Small intestine (tissue), 7 donors: Measurements from ENCODE around the gene PPP6R2. TPM values are rescaled to one million over a fixed set of nuclear protein-coding genes. Genes with fewer than 3 reads are reported as not detected.

Experiments used
- DNase-seq, 2 donors: peaks; one replicate each; pipeline versions ENCODE4 v3.0.0 to v3.0.0-alpha.2; 2013
- FAIRE-seq: peaks from 2 replicates; lab custom pipeline; 2012; peaks lifted over from hg19 to GRCh38; lab: Jason Lieb, UNC
- H3K27ac ChIP-seq, 3 donors: one replicate each; pipeline ENCODE4 v1.5.1; 2013; ENCODE audit warnings: low read length in 2 of 3, mild to moderate bottlenecking in 2 of 3, control low read depth in 1 of 3, inconsistent platforms in 1 of 3, low read depth in 1 of 3, moderate library complexity in 1 of 3
- H3K27me3 ChIP-seq, 3 donors: one replicate each; pipeline ENCODE4 v1.6.1; 2013; ENCODE audit warnings: low read length in 3 of 3, inconsistent platforms in 1 of 3; ENCODE audit not compliant: control insufficient read depth in 3 of 3, insufficient read depth in 3 of 3
- H3K36me3 ChIP-seq, 3 donors: one replicate each; pipeline ENCODE4 v1.6.1; 2013; ENCODE audit warnings: low read length in 3 of 3, inconsistent platforms in 1 of 3, low read depth in 1 of 3, mild to moderate bottlenecking in 1 of 3, moderate library complexity in 1 of 3; ENCODE audit not compliant: control insufficient read depth in 3 of 3, insufficient read depth in 2 of 3
- H3K4me1 ChIP-seq, 3 donors: one replicate each; pipeline ENCODE4 v1.6.1; 2013; ENCODE audit warnings: low read length in 2 of 3, inconsistent platforms in 1 of 3, low read depth in 1 of 3, mild to moderate bottlenecking in 1 of 3, moderate library complexity in 1 of 3; ENCODE audit not compliant: control insufficient read depth in 3 of 3, insufficient read depth in 2 of 3
- H3K4me3 ChIP-seq, 3 donors: one replicate each; pipeline ENCODE4 v1.5.1; 2013; ENCODE audit warnings: low read length in 3 of 3, control low read depth in 1 of 3, inconsistent platforms in 1 of 3, low read depth in 1 of 3, mild to moderate bottlenecking in 1 of 3, moderate library complexity in 1 of 3
- H3K9me3 ChIP-seq, 2 donors: one replicate each; pipeline ENCODE4 v1.6.1; 2013; ENCODE audit warnings: low read depth in 1 of 2, low read length in 1 of 2; ENCODE audit not compliant: control insufficient read depth in 2 of 2, insufficient read depth in 1 of 2
- WGBS, 3 donors: extraction: QIAGEN DNeasy Blood & Tissue Kit; methylation state at CpG; one replicate each; pipeline ENCODE4 v1.1.7; 2013; 5-methylcytosine and 5-hydroxymethylcytosine counted together
- polyA plus RNA-seq, 4 donors: library from polyadenylated mRNA; stranded (reverse) in 3 of 4; unstranded in 1 of 4; fragments of 200-250 nt in 3 of 4; fragments of 120-200 nt in 1 of 4; gene quantifications; one replicate each; pipeline versions ENCODE4 v1.2.1 to v1.2.3, GENCODE V29; 2013
- donor health status: healthy with polysubstance abuse.
- donor health status: control.
- donor health status: control.
- donor health status: Bipolar disorder and iron deficiency.
- donor health status: healthy.

Gene PPP6R2
- polyA plus RNA-seq, 4 donors = 28.6 to 41.2 (median 38.8) TPM

- no peak for FAIRE-seq
- DNase-seq = peak; percentile 40 to 62
- Histone ChIP-seq H3K4me1 (peaks cover 10 to 49% (median 26%) of the 10 kb centered on the region in 3 donors), H3K27ac (peak overlapping the region in 2 of 3 donors; percentile 31 to 66), H3K36me3 (peaks cover 0 to 39% (median 0%) of the 10 kb centered on the region in 3 donors), H3K4me3 (peak overlapping the region; percentile 55 to 87 (median 75)), H3K27me3 (peaks cover 0 to 11% (median 0%) of the 10 kb centered on the region in 3 donors), H3K9me3 (no peaks in the 10 kb centered on the region)
- WGBS, 3 donors = 3 to 5% (median 4%) methylated on average over 32 to 62 of the region's 62 CpGs
Observed at GRCh38 chr22:50473855-50474671, 130.9 kb downstream of the PPP6R2 start.

DNA sequence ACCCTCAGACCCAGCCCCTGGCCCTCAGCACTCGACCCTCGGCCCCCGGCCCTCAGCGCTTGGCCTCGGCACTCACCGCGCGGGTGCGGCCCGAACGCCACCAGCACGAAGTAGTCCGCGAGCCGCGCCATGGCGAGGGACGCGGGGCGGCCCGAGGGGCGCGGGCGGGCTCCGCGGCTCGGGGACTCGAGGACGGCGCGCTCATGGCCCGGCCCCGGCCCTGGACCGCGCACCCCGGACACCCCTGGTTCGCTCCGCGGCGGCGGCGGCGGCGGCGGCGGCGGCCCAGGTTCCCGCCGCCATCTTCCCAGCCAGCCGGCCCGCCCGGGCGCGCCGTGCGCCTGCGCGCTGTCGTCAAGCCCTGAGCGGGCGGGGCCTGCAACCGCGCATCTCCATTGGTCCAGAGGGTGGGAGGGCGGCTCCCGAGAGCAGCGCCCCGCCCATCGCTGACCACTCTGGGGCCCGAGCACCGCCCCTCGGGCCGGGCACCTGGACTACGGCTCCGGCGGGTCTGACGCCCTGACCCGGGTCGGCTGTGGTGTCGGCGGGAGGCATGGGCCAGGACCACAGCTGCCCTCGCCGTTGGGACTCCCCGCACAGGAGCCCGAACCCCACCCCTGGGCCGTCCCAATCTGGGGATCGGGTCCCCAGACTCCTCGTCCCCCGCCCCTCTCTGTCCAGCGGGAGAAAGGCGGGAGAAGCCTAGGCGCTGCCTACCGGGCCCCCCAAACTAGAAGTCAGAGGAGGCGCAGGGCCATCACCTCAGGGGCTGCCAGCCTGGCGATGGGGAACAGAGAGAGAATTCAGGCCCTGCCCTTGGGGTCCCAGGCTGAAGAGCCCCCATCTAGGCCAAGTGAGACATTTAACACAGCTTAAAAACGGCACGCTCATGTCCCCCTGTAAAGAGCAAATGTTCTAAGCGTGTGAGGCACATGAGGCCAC is 131.9 kb downstream of the PPP6R2 start, which contains the start of gene SBF1:
Gene SBF1, minus strand, starts transcription at position 326 of the 942 bp plus-strand sequence. Its CDS starts 195 bp downstream, at position 131.
- H3K4me1 ChIP-seq = peaks cover 9 to 40% (median 23%) of the 10 kb centered on the region in 3 donors
- 2 to 6% (median 2%) methylated on average over 28 to 97 of the region's 97 CpGs for WGBS, 3 donors
- peaks cover 0 to 35% (median 0%) of the 10 kb centered on the region in 3 donors for H3K36me3 ChIP-seq
- peak within 1 kb of the TSS; percentile 70 to 87 (median 75) for H3K4me3 ChIP-seq
- no peaks in the 10 kb centered on the region for H3K9me3 ChIP-seq
- FAIRE-seq (no peak), DNase-seq (peak; percentile 90 to 96)
- H3K27ac ChIP-seq = peak within 1 kb of the TSS; percentile 31 to 66 (median 65)
- H3K27me3 ChIP-seq = peaks cover 0 to 18% (median 0%) of the 10 kb centered on the region in 3 donors

- 78 to 84% (median 84%) methylated on average over 6 of the region's 6 CpGs for WGBS, 3 donors
- no peaks in the 10 kb centered on the region for H3K9me3 ChIP-seq
- no peak overlapping the region for H3K27ac ChIP-seq
- H3K36me3 ChIP-seq = peaks cover 0 to 29% (median 0%) of the 10 kb centered on the region in 3 donors
- H3K27me3 ChIP-seq = peaks cover 0 to 25% (median 0%) of the 10 kb centered on the region in 3 donors
- H3K4me1 ChIP-seq = peaks cover 3 to 34% (median 17%) of the 10 kb centered on the region in 3 donors
- FAIRE-seq (no peak), DNase-seq (no peak)
- H3K4me3 ChIP-seq = peak overlapping the region in 1 of 3 donors; percentile 70
Observed at GRCh38 chr22:50475652-50476002, 132.5 kb downstream of the PPP6R2 start.

- DNase-seq (no peak), FAIRE-seq (no peak)
- Histone ChIP-seq H3K27me3 (peaks cover 0 to 32% (median 0%) of the 10 kb centered on the region in 3 donors), H3K4me3 (no peak overlapping the region), H3K9me3 (no peaks in the 10 kb centered on the region), H3K27ac (no peak overlapping the region), H3K4me1 (peaks cover 0 to 22% (median 7%) of the 10 kb centered on the region in 3 donors), H3K36me3 (peaks cover 0 to 16% (median 0%) of the 10 kb centered on the region in 3 donors)
- 77 to 84% (median 81%) methylated on average over 7 of the region's 7 CpGs for WGBS, 3 donors
Observed at GRCh38 chr22:50476868-50477267, 133.7 kb downstream of the PPP6R2 start.

DNA sequence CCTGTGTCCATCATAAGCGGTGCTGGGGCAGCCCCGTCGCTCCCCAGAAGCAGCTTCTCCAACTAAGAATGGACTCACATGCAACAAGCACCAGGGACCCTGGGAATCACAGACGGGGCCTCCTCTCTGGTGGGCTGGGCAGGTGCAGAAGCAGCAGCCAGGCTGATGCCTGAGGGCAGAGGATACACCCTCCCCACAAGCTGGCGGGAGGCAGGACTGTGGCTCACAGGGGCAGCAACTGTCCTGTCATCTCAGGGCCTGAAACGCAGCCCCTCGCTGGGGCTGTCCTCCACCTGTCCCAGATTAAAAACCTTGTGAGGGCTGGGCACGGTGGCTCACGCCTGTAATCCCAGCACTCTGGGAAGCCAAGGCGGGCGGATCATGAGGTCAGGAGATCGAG is 134.8 kb downstream of the PPP6R2 start:
- H3K4me1 ChIP-seq = peaks cover 0 to 24% (median 7%) of the 10 kb centered on the region in 3 donors
- 90 to 93% (median 91%) methylated on average over 12 of the region's 12 CpGs for WGBS, 3 donors
- no peaks in the 10 kb centered on the region for H3K9me3 ChIP-seq
- peaks cover 0 to 15% (median 0%) of the 10 kb centered on the region in 3 donors for H3K36me3 ChIP-seq
- no peak for FAIRE-seq
- peaks cover 0 to 37% (median 1%) of the 10 kb centered on the region in 3 donors for H3K27me3 ChIP-seq
- no peak for DNase-seq
- H3K27ac ChIP-seq = no peak overlapping the region
- no peak overlapping the region for H3K4me3 ChIP-seq

DNA sequence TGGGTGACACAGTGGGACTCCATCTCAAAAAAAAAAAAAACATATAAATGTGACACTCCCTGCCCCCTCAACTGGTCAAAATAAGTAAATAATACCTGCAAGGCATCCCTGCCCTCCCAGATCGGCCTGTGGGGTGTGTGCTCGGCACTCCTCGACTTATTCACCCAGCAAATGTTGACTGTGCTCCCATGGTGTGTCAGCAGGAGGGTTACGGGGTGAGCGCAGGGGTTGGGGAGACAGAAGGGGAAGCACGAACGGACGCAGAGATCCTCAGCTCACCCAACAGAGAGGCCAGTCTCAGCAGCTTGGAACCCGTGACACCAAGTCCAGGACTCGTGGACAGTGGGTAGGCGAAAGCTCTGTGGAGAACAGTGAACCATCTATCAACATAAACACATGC is 136.6 kb downstream of the PPP6R2 start:
- H3K27ac ChIP-seq = no peak overlapping the region
- FAIRE-seq (no peak), DNase-seq (no peak)
- no peak overlapping the region for H3K4me3 ChIP-seq
- H3K36me3 ChIP-seq = peaks cover 0 to 20% (median 0%) of the 10 kb centered on the region in 3 donors
- H3K9me3 ChIP-seq = no peaks in the 10 kb centered on the region
- H3K4me1 ChIP-seq = peaks cover 0 to 31% (median 3%) of the 10 kb centered on the region in 3 donors
- H3K27me3 ChIP-seq = peaks cover 0 to 37% (median 2%) of the 10 kb centered on the region in 3 donors
- WGBS, 3 donors = 59 to 83% (median 80%) methylated on average over 11 of the region's 11 CpGs

DNA sequence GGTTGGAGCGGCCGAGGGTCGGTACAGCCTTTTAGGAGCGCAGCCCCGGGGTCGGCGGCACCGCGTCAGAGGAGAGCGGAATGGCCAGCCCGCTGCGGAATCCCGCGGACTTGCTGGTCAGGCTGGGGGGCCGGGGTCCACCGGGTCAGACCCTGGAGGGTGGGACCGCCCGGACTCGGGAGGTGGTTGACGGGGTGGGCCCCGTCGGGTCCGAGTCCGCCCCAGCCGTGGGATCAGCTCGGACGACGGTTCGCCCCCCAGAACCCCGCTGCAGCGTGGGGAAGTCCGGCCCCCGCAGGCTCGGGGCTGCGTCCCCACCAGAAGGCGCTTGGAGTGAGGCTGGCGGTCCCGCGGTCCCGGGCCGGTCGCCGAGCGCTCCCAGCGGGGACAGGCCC is 137.9 kb downstream of the PPP6R2 start:
- WGBS, 3 donors = 4 to 9% (median 7%) methylated on average over 39 to 45 of the region's 45 CpGs
- no peaks in the 10 kb centered on the region for H3K9me3 ChIP-seq
- H3K4me1 ChIP-seq = peaks cover 0 to 32% (median 3%) of the 10 kb centered on the region in 3 donors
- peak overlapping the region; percentile 28 to 81 (median 63) for H3K4me3 ChIP-seq
- FAIRE-seq = no peak
- H3K27ac ChIP-seq = no peak overlapping the region
- DNase-seq = no peak
- peaks cover 0 to 20% (median 0%) of the 10 kb centered on the region in 3 donors for H3K36me3 ChIP-seq
- peaks cover 0 to 37% (median 2%) of the 10 kb centered on the region in 3 donors for H3K27me3 ChIP-seq
